A549 (cell line): ENCODE measurements around the gene LRRFIP2. TPM values are rescaled to one million over a fixed set of nuclear protein-coding genes. Genes with fewer than 3 reads are reported as not detected.

Experiments used
- ATAC-seq, 2 experiments: fragments of 200-7000 bp in 1 of 2; fragments of >200 bp in 1 of 2; cut with Nextera tagmentation in 1 of 2; cut with Tn5 transposase in 1 of 2; 3 replicates each; pipeline versions ENCODE4 v1.8.0 to v1.9.1; 2018 to 2020; ENCODE audit warnings: mild to moderate bottlenecking in 1 of 2, moderate library complexity in 1 of 2
- CTCF ChIA-PET: fragments of 300-600 bp; sonication (Branson Sonifier 250); formaldehyde crosslinking; extraction: SDS; loops from one replicate; lab custom pipeline; 2021; ENCODE audit warnings: antibody characterized with exemption, inconsistent platforms; lab: Yijun Ruan, JAX
- POLR2A ChIA-PET: fragments of 350-600 bp; formaldehyde crosslinking; extraction: SDS; loops from one replicate; lab custom pipeline; 2021; ENCODE audit warnings: antibody characterized with exemption, inconsistent platforms; lab: Yijun Ruan, JAX
- DNase-seq, 2 experiments: peaks; one replicate each; pipeline versions ENCODE4 v3.0.0 to v3.0.0-alpha.2; 2011 to 2016; ENCODE audit warnings: low read depth in 1 of 2, low spot score in 1 of 2
- FAIRE-seq: peaks from 2 replicates; lab custom pipeline; 2011; peaks lifted over from hg19 to GRCh38; lab: Jason Lieb, UNC
- H3K27ac ChIP-seq, 2 experiments: fragments of >200 bp; sonication (Bioruptor Twin); formaldehyde crosslinking; 3 replicates each; pipeline ENCODE4 v1.5.1; 2016 to 2017
- H3K4me1 ChIP-seq: fragments of >200 bp; sonication (Bioruptor Twin); formaldehyde crosslinking; 3 replicates; pipeline ENCODE4 v1.6.1; 2016
- H3K4me2 ChIP-seq: fragments of >200 bp; sonication (Bioruptor Twin); formaldehyde crosslinking; 3 replicates; pipeline ENCODE4 v1.6.1; 2016
- H3K4me3 ChIP-seq: fragments of >200 bp; sonication (Bioruptor Twin); formaldehyde crosslinking; 3 replicates; pipeline ENCODE4 v1.5.1; 2016
- H3K9me3 ChIP-seq: fragments of >200 bp; sonication (Bioruptor Twin); formaldehyde crosslinking; 3 replicates; pipeline ENCODE4 v1.6.1; 2016
- BCL3 ChIP-seq: fragments of >200 bp; sonication (Bioruptor Twin); formaldehyde crosslinking; IDR thresholded peaks from 3 replicates; pipeline ENCODE4 v1.6.1; 2016
- BHLHE40 ChIP-seq: IDR thresholded peaks from 2 replicates; pipeline ENCODE4 v1.6.1; 2012; ENCODE audit warnings: low read depth, low read length, inconsistent platforms
- CBX8 ChIP-seq: fragments of 200-600 bp; sonication (generic); IDR thresholded peaks from 2 replicates; pipeline ENCODE4 v1.6.1; 2016
- CHD2 ChIP-seq: fragments of 150-350 bp; IDR thresholded peaks from 2 replicates; pipeline ENCODE4 v1.6.1; 2014; ENCODE audit warnings: low read length; ENCODE audit not compliant: partially characterized antibody
- E2F6 ChIP-seq: IDR thresholded peaks from 2 replicates; pipeline ENCODE4 v1.6.1; 2012; ENCODE audit warnings: low read depth, borderline replicate concordance
- EHMT2 ChIP-seq: fragments of 200-600 bp; sonication (generic); IDR thresholded peaks from 2 replicates; pipeline ENCODE4 v1.6.1; 2016; ENCODE audit warnings: antibody characterized with exemption, low read depth, mild to moderate bottlenecking, moderate library complexity
- ELK1 ChIP-seq: fragments of 150-350 bp; IDR thresholded peaks from 2 replicates; pipeline ENCODE4 v1.6.1; 2014; ENCODE audit warnings: low read depth, mild to moderate bottlenecking, low read length
- EP300 ChIP-seq, 2 experiments: fragments of >200 bp; sonication (Bioruptor Twin); formaldehyde crosslinking; IDR thresholded peaks; 2 replicates in 1 of 2; 3 replicates in 1 of 2; pipeline ENCODE4 v1.6.1; 2016 to 2017
- FOSL2 ChIP-seq, 2 experiments: fragments of 450-650 bp in 1 of 2; fragments of >200 bp in 1 of 2; sonication (Bioruptor Twin) in 1 of 2; formaldehyde crosslinking; IDR thresholded peaks; 2 replicates each; pipeline versions ENCODE4 v1.5.0 to v1.6.1; 2016 to 2020; ENCODE audit warnings: mild to moderate bottlenecking in 1 of 2, moderate library complexity in 1 of 2
- FOXS1 ChIP-seq: fragments of 250-450 bp; sonication (Bioruptor Pico); IDR thresholded peaks from 2 replicates; pipeline ENCODE4 v1.5.0; 2020; ENCODE audit warnings: mild to moderate bottlenecking, moderate library complexity
- GATA3 ChIP-seq: IDR thresholded peaks from 2 replicates; pipeline ENCODE4 v1.6.1; 2012; ENCODE audit warnings: borderline replicate concordance
- HEYL ChIP-seq: fragments of 250-450 bp; sonication (Bioruptor Pico); IDR thresholded peaks from 2 replicates; pipeline ENCODE4 v1.8.0; 2021; ENCODE audit warnings: mild to moderate bottlenecking, moderate library complexity
- HOXA7 ChIP-seq: fragments of 250-450 bp; sonication (Bioruptor Pico); IDR thresholded peaks from 2 replicates; pipeline ENCODE4 v1.5.0; 2020; ENCODE audit warnings: mild to moderate bottlenecking, moderate library complexity
- HOXB13 ChIP-seq: fragments of 250-450 bp; sonication (Bioruptor Pico); IDR thresholded peaks from 2 replicates; pipeline ENCODE4 v1.5.0; 2020; ENCODE audit warnings: low read depth, mild to moderate bottlenecking, moderate library complexity
- JUN ChIP-seq, 2 experiments: fragments of >200 bp; sonication (Bioruptor Twin); formaldehyde crosslinking; IDR thresholded peaks; 2 replicates in 1 of 2; 3 replicates in 1 of 2; pipeline ENCODE4 v1.6.1; 2016 to 2017
- KDM1A ChIP-seq: fragments of 200-600 bp; sonication (generic); IDR thresholded peaks from 2 replicates; pipeline ENCODE4 v1.6.1; 2016; ENCODE audit warnings: low read depth, mild to moderate bottlenecking
- NFE2L2 ChIP-seq: fragments of 150-350 bp; conservative IDR thresholded peaks from 2 replicates; pipeline ENCODE4 v1.6.1; 2014; ENCODE audit warnings: low read length
- NPAS2 ChIP-seq: fragments of 250-450 bp; sonication (Bioruptor Pico); IDR thresholded peaks from 2 replicates; pipeline ENCODE4 v1.8.0; 2022; ENCODE audit warnings: mild to moderate bottlenecking, moderate library complexity, borderline replicate concordance
- PBX3 ChIP-seq: IDR thresholded peaks from 2 replicates; pipeline ENCODE4 v1.6.1; 2012
- RAD21 ChIP-seq, 2 experiments: fragments of >200 bp in 1 of 2; sonication (Bioruptor Twin) in 1 of 2; formaldehyde crosslinking in 1 of 2; IDR thresholded peaks in 1 of 2; conservative IDR thresholded peaks in 1 of 2; 2 replicates in 1 of 2; 3 replicates in 1 of 2; pipeline ENCODE4 v1.6.1; 2012 to 2018; ENCODE audit warnings: inconsistent platforms in 1 of 2
- RCOR1 ChIP-seq: fragments of 150-350 bp; IDR thresholded peaks from 2 replicates; pipeline ENCODE4 v1.6.1; 2014; ENCODE audit warnings: antibody characterized with exemption, low read length, low read depth
- SREBF2 ChIP-seq: fragments of 450-650 bp; IDR thresholded peaks from 2 replicates; pipeline ENCODE4 v1.6.1; 2014; ENCODE audit warnings: mild to moderate bottlenecking, moderate library complexity
- TFCP2L1 ChIP-seq: fragments of 250-450 bp; sonication (Bioruptor Pico); IDR thresholded peaks from 2 replicates; pipeline ENCODE4 v1.5.0; 2021; ENCODE audit warnings: mild to moderate bottlenecking
- TP53 ChIP-seq: fragments of 250-450 bp; sonication (Bioruptor Pico); IDR thresholded peaks from 2 replicates; pipeline ENCODE4 v1.5.0; 2021; ENCODE audit warnings: mild to moderate bottlenecking, moderate library complexity
- USF2 ChIP-seq: fragments of 450-650 bp; IDR thresholded peaks from 2 replicates; pipeline ENCODE4 v1.6.1; 2014; ENCODE audit warnings: antibody characterized with exemption
- ZNF302 ChIP-seq: fragments of 250-450 bp; sonication (Bioruptor Pico); IDR thresholded peaks from 2 replicates; pipeline ENCODE4 v1.9.0; 2021; ENCODE audit warnings: inconsistent platforms, mild to moderate bottlenecking, moderate library complexity
- WGBS: methylation state at CpG from one replicate; pipeline ENCODE4 v1.1.6; 2017; ENCODE audit errors: missing lambda C conversion rate; 5-methylcytosine and 5-hydroxymethylcytosine counted together
- polyA plus RNA-seq, 4 experiments: library from polyadenylated mRNA; depleted of rRNA in 3 of 4; stranded (reverse); fragments of >200 nt; fragmentation: RNase III in 1 of 4; extraction: RNeasy Plus Mini Kit Qiagen cat#74134 plus additional on column Dnase treatment in 1 of 4; gene quantifications; 2 replicates in 3 of 4; 3 replicates in 1 of 4; pipeline ENCODE4 v1.2.3, GENCODE V29; 2011 to 2017

Gene LRRFIP2
- polyA plus RNA-seq, 2 of the 4 experiments (the other 2 are of a cell fraction): 48.0 to 66.4 TPM

GRCh38 chr3:37031096-37031682 is 143.2 kb downstream of the LRRFIP2 start:
- 88% methylated on average over 7 of the region's 7 CpGs for WGBS
- DNase-seq (no peak), ATAC-seq (no peak), FAIRE-seq (no peak)
- H3K9me3 ChIP-seq: peaks cover 11% of the 10 kb centered on the region
- no peak overlapping the region for H3K4me3 ChIP-seq
- no peak for TF ChIP-seq CBX8
- no peak for TF ChIP-seq KDM1A
- no peak for TF ChIP-seq TP53 (CRISPR knock-in tag)
- no peak for TF ChIP-seq CHD2
- TF ChIP-seq RCOR1: no peak
- no peak for TF ChIP-seq SREBF2
- no peak for TF ChIP-seq HOXA7
- TF ChIP-seq TFCP2L1 (CRISPR knock-in tag): no peak
- no peak for TF ChIP-seq BCL3
- H3K4me2 ChIP-seq: no peak overlapping the region
- H3K27ac ChIP-seq: no peak overlapping the region
- H3K4me1 ChIP-seq: peaks cover 5% of the 10 kb centered on the region; the same call in 1 of the 3 replicates
- ChIA-PET CTCF (interaction anchor here (1.0 kb wide), 1 partner anchor 14 kb away, joined by 3 read pairs; no protein-coding TSS in a partner anchor), POLR2A (no interaction called here)

- Histone ChIP-seq H3K27ac (no peak overlapping the region), H3K4me3 (no peak overlapping the region), H3K4me2 (no peak overlapping the region)
- ChIA-PET POLR2A (no interaction called here), CTCF (interaction anchor here (0.6 to 1.4 kb wide), 2 partner anchors 25 to 91 kb away, joined by 3 read pairs; no protein-coding TSS in a partner anchor)
- 80% methylated on average over 3 of the region's 3 CpGs for WGBS
- DNase-seq: no peak
- no peak for TF ChIP-seq JUN (IDR thresholded peaks at IDR 0.05)
- TF ChIP-seq RCOR1: no peak
- no peak for TF ChIP-seq KDM1A
- no peak for TF ChIP-seq HOXA7
- no peak for TF ChIP-seq EP300 (IDR thresholded peaks at IDR 0.05)
- no peak for TF ChIP-seq HOXB13 (CRISPR knock-in tag)
- no peak for TF ChIP-seq ZNF302 (CRISPR knock-in tag)
- TF ChIP-seq E2F6: no peak
- TF ChIP-seq USF2: no peak
- TF ChIP-seq BHLHE40: no peak
- no peak for TF ChIP-seq NFE2L2
- TF ChIP-seq FOXS1: no peak
- TF ChIP-seq GATA3: no peak
- no peak for TF ChIP-seq EHMT2
- no peak for TF ChIP-seq ELK1
- TF ChIP-seq NPAS2 (CRISPR knock-in tag): no peak
- no peak for TF ChIP-seq PBX3
- TF ChIP-seq HEYL (CRISPR knock-in tag): no peak
- TF ChIP-seq FOSL2 (IDR thresholded peaks at IDR 0.05): no peak
- TF ChIP-seq FOSL2 (CRISPR knock-in tag; IDR thresholded peaks at IDR 0.05): no peak
- no peak for TF ChIP-seq RAD21 (conservative IDR thresholded peaks at IDR 0.05 in 1 of 2, IDR thresholded peaks at IDR 0.05 in 1 of 2)
- TF ChIP-seq, all 56 proteins: peak for 0
- FAIRE-seq (no peak), ATAC-seq (no peak)
- H3K4me1 ChIP-seq: peaks cover 5% of the 10 kb centered on the region; the same call in 1 of the 3 replicates
- peaks cover 5% of the 10 kb centered on the region for H3K9me3 ChIP-seq
These were observed 143.8 kb downstream of the LRRFIP2 start for GRCh38 chr3:37030588-37030987.
